GM23338 (cell line): ENCODE results near the gene C1QTNF8. TPM values are rescaled to one million over a fixed set of nuclear protein-coding genes. Genes with fewer than 3 reads are reported as not detected.

ENCODE experiments used
- ATAC-seq: fragments of 200-7000 bp; cut with Tn5 transposase; 3 replicates; pipeline ENCODE4 v1.9.1; 2020
- DNase-seq: peaks from one replicate; pipeline ENCODE4 v3.0.0-alpha.2; 2015; ENCODE audit warnings: low spot score
- H2AFZ ChIP-seq: fragments of 200-600 bp; sonication (generic); 2 replicates; pipeline ENCODE4 v1.8.0; 2016; ENCODE audit warnings: antibody characterized with exemption, mild to moderate bottlenecking, moderate library complexity
- H3F3A ChIP-seq: fragments of 200-600 bp; sonication (generic); replicated peaks from 2 replicates; pipeline ENCODE4 v1.8.0; 2017; ENCODE audit warnings: antibody characterized with exemption, mixed run types, low read depth
- H3K27ac ChIP-seq: fragments of 200-600 bp; sonication (generic); 2 replicates; pipeline ENCODE4 v1.6.1; 2016; ENCODE audit warnings: low read depth
- H3K27me3 ChIP-seq: fragments of 200-600 bp; sonication (generic); 2 replicates; pipeline ENCODE4 v1.8.0; 2016; ENCODE audit warnings: mild to moderate bottlenecking, mixed run types, moderate library complexity; ENCODE audit not compliant: insufficient read depth
- H3K36me3 ChIP-seq: fragments of 200-600 bp; sonication (generic); 2 replicates; pipeline ENCODE4 v1.8.0; 2016; ENCODE audit warnings: mild to moderate bottlenecking; ENCODE audit not compliant: insufficient read depth
- H3K4me1 ChIP-seq: fragments of 200-600 bp; sonication (generic); 2 replicates; pipeline ENCODE4 v1.8.0; 2016; ENCODE audit warnings: mild to moderate bottlenecking, moderate library complexity; ENCODE audit not compliant: insufficient read depth
- H3K4me2 ChIP-seq: fragments of 200-600 bp; sonication (generic); 2 replicates; pipeline ENCODE4 v1.7.1; 2017; ENCODE audit warnings: mixed run types
- H3K4me3 ChIP-seq: fragments of 200-600 bp; sonication (generic); 2 replicates; pipeline ENCODE4 v1.6.1; 2016; ENCODE audit warnings: mixed run types
- H3K79me2 ChIP-seq: fragments of 200-600 bp; sonication (generic); replicated peaks from 2 replicates; pipeline ENCODE4 v1.8.0; 2017; ENCODE audit warnings: mild to moderate bottlenecking; ENCODE audit not compliant: insufficient read depth
- H3K9me2 ChIP-seq: fragments of 200-600 bp; sonication (generic); 2 replicates; pipeline ENCODE4 v1.8.0; 2017; ENCODE audit not compliant: insufficient read depth
- H4K20me1 ChIP-seq: fragments of 200-600 bp; sonication (generic); replicated peaks from 2 replicates; pipeline ENCODE4 v1.8.0; 2017; ENCODE audit warnings: mild to moderate bottlenecking; ENCODE audit not compliant: insufficient read depth
- H3K27ac Mint-ChIP-seq: 2 replicates; pipeline ENCODE4 v1.8.0; 2020; ENCODE audit warnings: inconsistent platforms, mild to moderate bottlenecking, moderate library complexity, mixed read lengths
- H3K27me3 Mint-ChIP-seq: 3 replicates; pipeline ENCODE4 v1.8.0; 2022; ENCODE audit warnings: low read depth, mild to moderate bottlenecking, moderate library complexity, mixed read lengths, inconsistent platforms; ENCODE audit not compliant: insufficient read depth, poor library complexity
- H3K36me3 Mint-ChIP-seq: 3 replicates; pipeline ENCODE4 v1.8.0; 2021; ENCODE audit warnings: low read depth, mild to moderate bottlenecking, inconsistent platforms, moderate library complexity, mixed read lengths
- H3K4me1 Mint-ChIP-seq: 3 replicates; pipeline ENCODE4 v1.8.0; 2020; ENCODE audit warnings: mild to moderate bottlenecking, inconsistent platforms, mixed read lengths
- H3K4me3 Mint-ChIP-seq: 3 replicates; pipeline ENCODE4 v1.8.0; 2021; ENCODE audit warnings: moderate library complexity, mild to moderate bottlenecking, inconsistent platforms, mixed read lengths
- H3K9me3 Mint-ChIP-seq: 3 replicates; pipeline ENCODE4 v1.8.0; 2020; ENCODE audit warnings: moderate library complexity, mild to moderate bottlenecking, inconsistent platforms, mixed read lengths
- EZH2 ChIP-seq: fragments of 200-600 bp; sonication (generic); IDR thresholded peaks from one replicate; pipeline ENCODE4 v1.8.0; 2017; ENCODE audit warnings: antibody characterized with exemption, mild to moderate bottlenecking, low read depth; ENCODE audit not compliant: unreplicated experiment
- EZH2phosphoT487 ChIP-seq: fragments of 200-600 bp; sonication (generic); IDR thresholded peaks from one replicate; pipeline ENCODE4 v1.8.1; 2018; ENCODE audit warnings: antibody characterized with exemption; ENCODE audit not compliant: unreplicated experiment
- NANOG ChIP-seq: IDR thresholded peaks from 2 replicates; pipeline ENCODE4 v1.6.1; 2016; ENCODE audit warnings: antibody characterized with exemption, borderline replicate concordance
- polyA plus RNA-seq: library from polyadenylated mRNA; unstranded; fragments of >200 nt; fragmentation: Nextera tagmentation; extraction: Ambion mirVana; gene quantifications from 2 replicates; pipeline ENCODE4 v1.2.1, GENCODE V29; 2016
- total RNA-seq: library from RNA; depleted of rRNA; stranded (reverse); fragments of >200 nt; shearing (Covaris generic); gene quantifications from 2 replicates; pipeline ENCODE4 v1.2.3, GENCODE V29; 2014
- TF ChIP-seq, protein P1 (sequence below): fragments of 250-450 bp; sonication (Bioruptor Pico); IDR thresholded peaks from 2 replicates; pipeline ENCODE4 v1.5.0; 2020; ENCODE audit warnings: mild to moderate bottlenecking, moderate library complexity
- TF ChIP-seq, protein P2 (sequence below), 2 experiments: fragments of 200-600 bp in 1 of 2; sonication (generic) in 1 of 2; conservative IDR thresholded peaks; 2 replicates each; pipeline versions ENCODE4 v1.5.1 to v1.6.1; 2016 to 2017; ENCODE audit warnings: antibody characterized with exemption in 2 of 2, low read depth in 2 of 2, mild to moderate bottlenecking in 2 of 2, moderate library complexity in 1 of 2

The C1QTNF8 gene
- total and polyA plus RNA-seq, 2 experiments from 2014 or later = not detected

GRCh38 chr16:1141191-1141590, 45.1 kb upstream of the C1QTNF8 start:
- no peak for ATAC-seq
- Mint-ChIP-seq H3K4me1 (peaks cover under 1% of the 10 kb centered on the region; the same call in 1 of the 3 replicates), H3K27ac (no peak overlapping the region), H3K36me3 (no peaks in the 10 kb centered on the region), H3K9me3 (no peaks in the 10 kb centered on the region), H3K4me3 (no peak overlapping the region), H3K27me3 (peaks cover 5% of the 10 kb centered on the region)
- Histone ChIP-seq H4K20me1 (no peaks in the 10 kb centered on the region), H3K36me3 (no peaks in the 10 kb centered on the region), H3K4me3 (no peak overlapping the region), H3K27me3 (no peaks in the 10 kb centered on the region), H3K4me2 (no peak overlapping the region), H3F3A (no peaks in the 10 kb centered on the region), H2AFZ (no peak overlapping the region), H3K9me2 (no peaks in the 10 kb centered on the region), H3K79me2 (no peaks in the 10 kb centered on the region), H3K4me1 (no peaks in the 10 kb centered on the region), H3K27ac (no peak overlapping the region)
- no peak for DNase-seq
- no peak for TF ChIP-seq NANOG
- TF ChIP-seq, protein P1, sequence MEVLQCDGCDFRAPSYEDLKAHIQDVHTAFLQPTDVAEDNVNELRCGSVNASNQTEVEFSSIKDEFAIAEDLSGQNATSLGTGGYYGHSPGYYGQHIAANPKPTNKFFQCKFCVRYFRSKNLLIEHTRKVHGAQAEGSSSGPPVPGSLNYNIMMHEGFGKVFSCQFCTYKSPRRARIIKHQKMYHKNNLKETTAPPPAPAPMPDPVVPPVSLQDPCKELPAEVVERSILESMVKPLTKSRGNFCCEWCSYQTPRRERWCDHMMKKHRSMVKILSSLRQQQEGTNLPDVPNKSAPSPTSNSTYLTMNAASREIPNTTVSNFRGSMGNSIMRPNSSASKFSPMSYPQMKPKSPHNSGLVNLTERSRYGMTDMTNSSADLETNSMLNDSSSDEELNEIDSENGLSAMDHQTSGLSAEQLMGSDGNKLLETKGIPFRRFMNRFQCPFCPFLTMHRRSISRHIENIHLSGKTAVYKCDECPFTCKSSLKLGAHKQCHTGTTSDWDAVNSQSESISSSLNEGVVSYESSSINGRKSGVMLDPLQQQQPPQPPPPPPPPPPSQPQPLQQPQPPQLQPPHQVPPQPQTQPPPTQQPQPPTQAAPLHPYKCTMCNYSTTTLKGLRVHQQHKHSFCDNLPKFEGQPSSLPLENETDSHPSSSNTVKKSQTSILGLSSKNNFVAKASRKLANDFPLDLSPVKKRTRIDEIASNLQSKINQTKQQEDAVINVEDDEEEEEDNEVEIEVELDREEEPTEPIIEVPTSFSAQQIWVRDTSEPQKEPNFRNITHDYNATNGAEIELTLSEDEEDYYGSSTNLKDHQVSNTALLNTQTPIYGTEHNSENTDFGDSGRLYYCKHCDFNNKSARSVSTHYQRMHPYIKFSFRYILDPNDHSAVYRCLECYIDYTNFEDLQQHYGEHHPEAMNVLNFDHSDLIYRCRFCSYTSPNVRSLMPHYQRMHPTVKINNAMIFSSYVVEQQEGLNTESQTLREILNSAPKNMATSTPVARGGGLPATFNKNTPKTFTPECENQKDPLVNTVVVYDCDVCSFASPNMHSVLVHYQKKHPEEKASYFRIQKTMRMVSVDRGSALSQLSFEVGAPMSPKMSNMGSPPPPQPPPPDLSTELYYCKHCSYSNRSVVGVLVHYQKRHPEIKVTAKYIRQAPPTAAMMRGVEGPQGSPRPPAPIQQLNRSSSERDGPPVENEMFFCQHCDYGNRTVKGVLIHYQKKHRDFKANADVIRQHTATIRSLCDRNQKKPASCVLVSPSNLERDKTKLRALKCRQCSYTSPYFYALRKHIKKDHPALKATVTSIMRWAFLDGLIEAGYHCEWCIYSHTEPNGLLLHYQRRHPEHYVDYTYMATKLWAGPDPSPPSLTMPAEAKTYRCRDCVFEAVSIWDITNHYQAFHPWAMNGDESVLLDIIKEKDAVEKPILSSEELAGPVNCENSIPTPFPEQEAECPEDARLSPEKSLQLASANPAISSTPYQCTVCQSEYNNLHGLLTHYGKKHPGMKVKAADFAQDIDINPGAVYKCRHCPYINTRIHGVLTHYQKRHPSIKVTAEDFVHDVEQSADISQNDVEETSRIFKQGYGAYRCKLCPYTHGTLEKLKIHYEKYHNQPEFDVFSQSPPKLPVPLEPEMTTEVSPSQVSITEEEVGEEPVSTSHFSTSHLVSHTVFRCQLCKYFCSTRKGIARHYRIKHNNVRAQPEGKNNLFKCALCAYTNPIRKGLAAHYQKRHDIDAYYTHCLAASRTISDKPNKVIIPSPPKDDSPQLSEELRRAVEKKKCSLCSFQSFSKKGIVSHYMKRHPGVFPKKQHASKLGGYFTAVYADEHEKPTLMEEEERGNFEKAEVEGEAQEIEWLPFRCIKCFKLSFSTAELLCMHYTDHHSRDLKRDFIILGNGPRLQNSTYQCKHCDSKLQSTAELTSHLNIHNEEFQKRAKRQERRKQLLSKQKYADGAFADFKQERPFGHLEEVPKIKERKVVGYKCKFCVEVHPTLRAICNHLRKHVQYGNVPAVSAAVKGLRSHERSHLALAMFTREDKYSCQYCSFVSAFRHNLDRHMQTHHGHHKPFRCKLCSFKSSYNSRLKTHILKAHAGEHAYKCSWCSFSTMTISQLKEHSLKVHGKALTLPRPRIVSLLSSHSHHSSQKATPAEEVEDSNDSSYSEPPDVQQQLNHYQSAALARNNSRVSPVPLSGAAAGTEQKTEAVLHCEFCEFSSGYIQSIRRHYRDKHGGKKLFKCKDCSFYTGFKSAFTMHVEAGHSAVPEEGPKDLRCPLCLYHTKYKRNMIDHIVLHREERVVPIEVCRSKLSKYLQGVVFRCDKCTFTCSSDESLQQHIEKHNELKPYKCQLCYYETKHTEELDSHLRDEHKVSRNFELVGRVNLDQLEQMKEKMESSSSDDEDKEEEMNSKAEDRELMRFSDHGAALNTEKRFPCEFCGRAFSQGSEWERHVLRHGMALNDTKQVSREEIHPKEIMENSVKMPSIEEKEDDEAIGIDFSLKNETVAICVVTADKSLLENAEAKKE (CRISPR knock-in tag) = no peak
- TF ChIP-seq, protein P2, sequence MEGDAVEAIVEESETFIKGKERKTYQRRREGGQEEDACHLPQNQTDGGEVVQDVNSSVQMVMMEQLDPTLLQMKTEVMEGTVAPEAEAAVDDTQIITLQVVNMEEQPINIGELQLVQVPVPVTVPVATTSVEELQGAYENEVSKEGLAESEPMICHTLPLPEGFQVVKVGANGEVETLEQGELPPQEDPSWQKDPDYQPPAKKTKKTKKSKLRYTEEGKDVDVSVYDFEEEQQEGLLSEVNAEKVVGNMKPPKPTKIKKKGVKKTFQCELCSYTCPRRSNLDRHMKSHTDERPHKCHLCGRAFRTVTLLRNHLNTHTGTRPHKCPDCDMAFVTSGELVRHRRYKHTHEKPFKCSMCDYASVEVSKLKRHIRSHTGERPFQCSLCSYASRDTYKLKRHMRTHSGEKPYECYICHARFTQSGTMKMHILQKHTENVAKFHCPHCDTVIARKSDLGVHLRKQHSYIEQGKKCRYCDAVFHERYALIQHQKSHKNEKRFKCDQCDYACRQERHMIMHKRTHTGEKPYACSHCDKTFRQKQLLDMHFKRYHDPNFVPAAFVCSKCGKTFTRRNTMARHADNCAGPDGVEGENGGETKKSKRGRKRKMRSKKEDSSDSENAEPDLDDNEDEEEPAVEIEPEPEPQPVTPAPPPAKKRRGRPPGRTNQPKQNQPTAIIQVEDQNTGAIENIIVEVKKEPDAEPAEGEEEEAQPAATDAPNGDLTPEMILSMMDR (conservative IDR thresholded peaks at IDR 0.05; ENCODE audit: low read depth in 2 of 2) = no peak
- TF ChIP-seq EZH2phosphoT487 = no peak
- TF ChIP-seq EZH2 = no peak
